Osteoblast (primary cell): Measurements from ENCODE around the gene CD209. TPM values are rescaled to one million over a fixed set of nuclear protein-coding genes. Genes with fewer than 3 reads are reported as not detected.

Experiments
- DNase-seq: peaks from one replicate; pipeline ENCODE4 v3.0.0; 2011; ENCODE audit warnings: low spot score, mixed read lengths; ENCODE audit not compliant: insufficient read length; ENCODE audit errors: missing footprints
- H2AFZ ChIP-seq: 2 replicates; pipeline ENCODE4 v1.6.0; 2011; ENCODE audit warnings: mild to moderate bottlenecking, low read length
- H3K27ac ChIP-seq: 2 replicates; pipeline ENCODE4 v1.5.1; 2011; ENCODE audit warnings: mild to moderate bottlenecking, low read depth, low read length, moderate library complexity
- H3K27me3 ChIP-seq: 2 replicates; pipeline ENCODE4 v1.6.0; 2012; ENCODE audit warnings: mild to moderate bottlenecking, control low read depth, inconsistent platforms, low read length, moderate library complexity; ENCODE audit not compliant: insufficient read depth
- H3K36me3 ChIP-seq: 2 replicates; pipeline ENCODE4 v1.5.1; 2011; ENCODE audit warnings: mild to moderate bottlenecking, low read length, control low read depth, moderate library complexity; ENCODE audit not compliant: insufficient read depth
- H3K4me1 ChIP-seq: 2 replicates; pipeline ENCODE4 v1.5.1; 2011; ENCODE audit warnings: mild to moderate bottlenecking, low read length, control low read depth, moderate library complexity; ENCODE audit not compliant: insufficient read depth
- H3K4me2 ChIP-seq: 2 replicates; pipeline ENCODE4 v1.6.0; 2011; ENCODE audit warnings: mild to moderate bottlenecking, low read length; ENCODE audit not compliant: insufficient read depth
- H3K4me3 ChIP-seq: fragments of 200-600 bp; sonication (generic); 3 replicates; pipeline ENCODE4 v1.5.1; 2012; ENCODE audit warnings: mild to moderate bottlenecking, low read length, inconsistent platforms; ENCODE audit not compliant: insufficient read depth
- H3K79me2 ChIP-seq: 2 replicates; pipeline ENCODE4 v1.6.0; 2012; ENCODE audit warnings: mild to moderate bottlenecking, low read length, control low read depth, inconsistent platforms; ENCODE audit not compliant: insufficient read depth
- H3K9me3 ChIP-seq: 2 replicates; pipeline ENCODE4 v1.5.1; 2011; ENCODE audit warnings: low read depth, low read length, control low read depth
- H4K20me1 ChIP-seq: 2 replicates; pipeline ENCODE4 v1.6.0; 2012; ENCODE audit warnings: mild to moderate bottlenecking, low read length, control low read depth; ENCODE audit not compliant: insufficient read depth
- CTCF ChIP-seq: IDR thresholded peaks from 2 replicates; pipeline ENCODE4 v1.5.1; 2011; ENCODE audit warnings: mild to moderate bottlenecking, low read depth, low read length, moderate library complexity; ENCODE audit errors: extremely low read depth
- total RNA-seq: library from RNA; depleted of rRNA; stranded (reverse); fragments of >200 nt; gene quantifications from 2 replicates; pipeline ENCODE4 v1.2.3, GENCODE V29; 2012

CD209 gene
- total RNA-seq, 1 donor = not detected

DNA sequence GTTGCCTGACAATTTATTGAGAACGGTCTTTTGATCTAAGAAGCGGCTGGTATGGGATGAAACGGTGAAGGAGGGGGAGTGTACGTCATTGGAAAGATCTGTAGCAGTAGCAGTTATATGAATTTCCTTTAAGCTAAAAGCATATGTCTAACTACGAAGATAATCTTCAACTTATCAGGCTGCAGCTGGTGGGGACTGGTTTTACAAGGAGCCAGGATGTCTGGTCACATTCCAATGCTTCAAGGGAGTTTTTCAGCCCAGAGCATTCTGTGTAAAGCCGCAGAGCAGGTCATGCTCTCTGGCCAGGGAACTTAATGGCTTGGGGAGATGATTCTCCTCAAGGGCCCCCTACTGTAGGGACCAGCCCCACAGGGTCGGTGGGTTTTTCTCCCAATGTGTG is 44.9 kb upstream of the CD209 start:
- DNase-seq = no peak
- no peaks in the 10 kb centered on the region for H3K36me3 ChIP-seq
- no peaks in the 10 kb centered on the region for H3K79me2 ChIP-seq
- no peak overlapping the region for H2AFZ ChIP-seq
- no peak for TF ChIP-seq CTCF
- peaks cover 27% of the 10 kb centered on the region for H3K27me3 ChIP-seq
- H3K9me3 ChIP-seq = no peaks in the 10 kb centered on the region
- no peak overlapping the region for H3K4me3 ChIP-seq
- H4K20me1 ChIP-seq = no peaks in the 10 kb centered on the region
- H3K27ac ChIP-seq = no peak overlapping the region
- H3K4me1 ChIP-seq = no peaks in the 10 kb centered on the region
- H3K4me2 ChIP-seq = no peak overlapping the region

GRCh38 chr19:7790416-7790815 is 43.1 kb upstream of the CD209 start:
- TF ChIP-seq CTCF = no peak
- Histone ChIP-seq H2AFZ (no peak overlapping the region), H3K4me3 (no peak overlapping the region), H4K20me1 (no peaks in the 10 kb centered on the region), H3K4me1 (no peaks in the 10 kb centered on the region), H3K4me2 (no peak overlapping the region), H3K9me3 (no peaks in the 10 kb centered on the region), H3K27me3 (peaks cover 23% of the 10 kb centered on the region), H3K27ac (no peak overlapping the region), H3K36me3 (no peaks in the 10 kb centered on the region), H3K79me2 (no peaks in the 10 kb centered on the region)
- DNase-seq = no peak

- Histone ChIP-seq H3K4me3 (no peak overlapping the region), H3K9me3 (no peaks in the 10 kb centered on the region), H3K4me1 (no peaks in the 10 kb centered on the region), H3K4me2 (no peak overlapping the region), H3K79me2 (no peaks in the 10 kb centered on the region), H3K36me3 (no peaks in the 10 kb centered on the region), H3K27me3 (peaks cover 23% of the 10 kb centered on the region), H3K27ac (no peak overlapping the region), H4K20me1 (no peaks in the 10 kb centered on the region), H2AFZ (no peak overlapping the region)
- DNase-seq = no peak
- no peak for TF ChIP-seq CTCF
These were observed 42.1 kb upstream of the CD209 start for GRCh38 chr19:7789447-7789846.

- Histone ChIP-seq H3K36me3 (no peaks in the 10 kb centered on the region), H3K9me3 (no peaks in the 10 kb centered on the region), H3K79me2 (no peaks in the 10 kb centered on the region), H3K27ac (no peak overlapping the region), H3K4me2 (no peak overlapping the region), H3K27me3 (peaks cover 23% of the 10 kb centered on the region), H3K4me3 (no peak overlapping the region), H3K4me1 (no peaks in the 10 kb centered on the region), H4K20me1 (no peaks in the 10 kb centered on the region), H2AFZ (no peak overlapping the region)
- no peak for DNase-seq
- no peak for TF ChIP-seq CTCF
These were observed 41.6 kb upstream of the CD209 start for GRCh38 chr19:7788933-7789323.
